Fibroblast of villous mesenchyme (primary cell): ENCODE measurements around the gene CFLAR. TPM values are rescaled to one million over a fixed set of nuclear protein-coding genes. Genes with fewer than 3 reads are reported as not detected.

ENCODE experiments used
- DNase-seq: peaks from one replicate; pipeline ENCODE4 v3.0.0-alpha.2; 2010; ENCODE audit warnings: low read depth
- H3K4me3 ChIP-seq: 2 replicates; pipeline ENCODE4 v1.5.1; 2011; ENCODE audit warnings: low read depth, mild to moderate bottlenecking, low read length
- small RNA-seq: library from RNA; depleted of rRNA; stranded (forward); fragments of <200 nt; gene quantifications from one replicate; pipeline ENCODE3, GENCODE V24; 2012
- total RNA-seq: library from RNA; depleted of rRNA; stranded (reverse); fragments of >200 nt; gene quantifications from 2 replicates; pipeline ENCODE4 v1.2.3, GENCODE V29; 2012
- TF ChIP-seq, protein P1 (sequence below): IDR thresholded peaks from 2 replicates; pipeline ENCODE4 v1.5.1; 2012; ENCODE audit warnings: low read depth, mild to moderate bottlenecking, low read length; ENCODE audit not compliant: insufficient read depth

The CFLAR gene
- total RNA-seq, 1 donor = 143 TPM

DNA sequence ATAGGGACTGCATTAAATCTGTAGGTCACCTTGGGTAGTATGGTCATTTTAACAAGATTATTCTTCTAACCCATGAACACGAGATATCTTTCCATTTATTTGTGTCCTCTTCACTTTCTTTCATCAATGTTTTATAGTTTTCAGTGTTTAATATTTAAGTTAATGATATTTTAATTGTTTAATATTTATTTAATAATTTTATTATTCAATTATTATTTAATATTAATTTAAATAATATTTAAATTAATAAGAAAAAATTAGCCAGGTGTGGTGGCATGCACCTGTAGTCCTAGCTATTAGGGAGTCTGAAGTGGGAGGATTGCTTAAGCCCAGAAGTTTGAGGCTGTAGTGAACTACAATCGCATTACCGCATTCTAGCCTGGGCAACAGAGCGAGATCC, 100.0 kb downstream of the CFLAR start:
- DNase-seq = no peak
- H3K4me3 ChIP-seq = no peak overlapping the region
- TF ChIP-seq, protein P1, sequence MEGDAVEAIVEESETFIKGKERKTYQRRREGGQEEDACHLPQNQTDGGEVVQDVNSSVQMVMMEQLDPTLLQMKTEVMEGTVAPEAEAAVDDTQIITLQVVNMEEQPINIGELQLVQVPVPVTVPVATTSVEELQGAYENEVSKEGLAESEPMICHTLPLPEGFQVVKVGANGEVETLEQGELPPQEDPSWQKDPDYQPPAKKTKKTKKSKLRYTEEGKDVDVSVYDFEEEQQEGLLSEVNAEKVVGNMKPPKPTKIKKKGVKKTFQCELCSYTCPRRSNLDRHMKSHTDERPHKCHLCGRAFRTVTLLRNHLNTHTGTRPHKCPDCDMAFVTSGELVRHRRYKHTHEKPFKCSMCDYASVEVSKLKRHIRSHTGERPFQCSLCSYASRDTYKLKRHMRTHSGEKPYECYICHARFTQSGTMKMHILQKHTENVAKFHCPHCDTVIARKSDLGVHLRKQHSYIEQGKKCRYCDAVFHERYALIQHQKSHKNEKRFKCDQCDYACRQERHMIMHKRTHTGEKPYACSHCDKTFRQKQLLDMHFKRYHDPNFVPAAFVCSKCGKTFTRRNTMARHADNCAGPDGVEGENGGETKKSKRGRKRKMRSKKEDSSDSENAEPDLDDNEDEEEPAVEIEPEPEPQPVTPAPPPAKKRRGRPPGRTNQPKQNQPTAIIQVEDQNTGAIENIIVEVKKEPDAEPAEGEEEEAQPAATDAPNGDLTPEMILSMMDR = no peak

DNA sequence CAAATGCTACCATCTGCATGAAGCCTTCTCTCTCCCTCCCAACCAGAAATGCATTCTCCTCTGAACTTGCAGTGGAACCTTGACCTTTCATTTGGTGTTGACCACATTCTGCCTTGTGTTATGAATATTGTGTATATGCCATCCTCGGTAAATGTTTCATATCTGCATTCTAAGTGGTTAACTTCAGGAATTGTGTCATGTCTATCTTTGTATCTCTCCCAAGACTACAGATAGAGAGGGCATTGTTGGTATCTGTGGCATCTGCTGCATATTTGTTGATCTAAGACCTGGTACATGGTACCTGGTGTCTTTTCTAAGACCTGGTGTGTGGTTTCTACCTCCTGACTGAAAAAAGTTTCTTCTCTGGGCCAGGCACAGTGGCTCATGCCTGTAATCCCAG, 101.0 kb downstream of the CFLAR start:
- DNase-seq = no peak
- TF ChIP-seq, protein P1 = no peak
- no peak overlapping the region for H3K4me3 ChIP-seq

DNA sequence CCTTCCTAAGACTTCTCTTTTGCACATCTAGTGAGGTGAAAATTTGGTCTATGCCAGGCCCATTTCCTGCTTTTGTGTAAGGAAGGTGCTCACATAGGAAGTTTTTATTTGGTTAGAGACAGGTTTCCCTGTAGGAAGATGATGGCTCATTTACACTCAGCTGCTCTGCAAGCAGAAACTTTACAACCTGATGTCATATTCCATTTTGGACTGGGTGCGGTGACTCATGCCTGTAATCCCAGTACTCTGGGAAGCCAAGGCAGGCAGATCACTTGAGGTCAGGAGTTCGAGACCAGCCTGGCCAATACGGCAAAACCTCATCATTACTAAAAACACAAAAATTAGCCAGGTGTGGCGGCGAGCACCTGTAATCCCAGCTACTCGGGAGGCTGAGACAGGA, 102.8 kb downstream of the CFLAR start:
- TF ChIP-seq, protein P1 = no peak
- DNase-seq = no peak
- no peak overlapping the region for H3K4me3 ChIP-seq

DNA sequence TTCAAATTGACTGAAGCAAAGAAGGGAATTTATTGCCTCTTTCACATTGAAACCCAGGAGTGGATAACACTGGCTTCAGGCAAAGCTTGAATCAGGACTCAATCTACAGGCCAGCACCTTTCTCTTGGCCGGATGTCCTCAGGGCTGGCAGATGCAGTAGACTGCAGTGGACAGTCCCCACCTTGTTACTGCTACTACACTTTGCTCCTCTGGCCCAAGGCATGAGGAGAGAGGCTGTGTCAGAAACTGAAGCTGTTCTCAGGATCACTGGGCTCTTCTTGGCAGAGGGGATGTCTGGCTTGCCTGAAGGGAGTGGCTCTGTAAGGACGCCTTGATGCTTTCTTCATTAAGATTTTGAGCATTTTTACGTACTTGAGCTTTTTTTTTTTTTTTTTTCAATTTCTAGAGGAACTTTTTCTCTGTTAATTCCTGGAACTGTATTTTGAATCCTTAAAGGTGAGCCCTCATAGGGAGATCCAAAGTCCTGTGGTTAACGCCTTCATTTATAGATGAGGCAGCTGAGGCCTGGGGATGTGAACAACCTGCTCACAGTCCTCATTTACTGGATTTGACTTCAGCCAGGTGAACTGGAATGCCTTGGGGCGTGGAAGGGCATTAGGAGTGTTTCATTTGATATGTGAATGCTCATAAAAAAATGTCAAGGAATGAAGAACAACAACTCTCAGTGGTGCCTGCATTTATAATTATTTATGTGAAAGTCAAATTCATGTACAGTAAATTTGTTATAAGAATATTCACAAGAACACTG, 103.5 kb downstream of the CFLAR start:
- TF ChIP-seq, protein P1 = no peak
- H3K4me3 ChIP-seq = no peak overlapping the region
- no peak for DNase-seq

DNA sequence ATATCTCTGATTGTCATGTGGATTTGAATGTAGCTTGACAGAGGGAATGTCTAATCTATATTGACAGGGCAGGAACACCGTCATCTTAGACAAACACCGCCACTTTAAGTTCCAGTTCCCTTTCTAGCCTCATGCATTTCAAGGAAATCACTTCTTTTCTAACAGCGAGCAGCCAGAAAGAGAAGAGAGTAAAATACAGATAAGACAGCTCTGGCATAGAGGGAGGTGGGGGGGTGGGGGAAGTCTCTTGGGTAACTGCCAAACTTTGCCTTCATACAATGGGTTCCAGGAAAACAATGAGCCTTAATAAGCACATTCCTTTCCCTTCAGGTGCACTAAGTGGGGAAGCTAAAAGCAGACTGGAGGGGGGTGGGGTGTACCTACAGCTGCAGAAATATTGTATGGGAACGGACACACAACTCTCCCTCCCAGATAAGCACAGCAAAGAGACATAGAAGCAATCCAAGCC, 104.2 kb downstream of the CFLAR start:
- no peak overlapping the region for H3K4me3 ChIP-seq
- DNase-seq = no peak
- TF ChIP-seq, protein P1 = no peak

DNA sequence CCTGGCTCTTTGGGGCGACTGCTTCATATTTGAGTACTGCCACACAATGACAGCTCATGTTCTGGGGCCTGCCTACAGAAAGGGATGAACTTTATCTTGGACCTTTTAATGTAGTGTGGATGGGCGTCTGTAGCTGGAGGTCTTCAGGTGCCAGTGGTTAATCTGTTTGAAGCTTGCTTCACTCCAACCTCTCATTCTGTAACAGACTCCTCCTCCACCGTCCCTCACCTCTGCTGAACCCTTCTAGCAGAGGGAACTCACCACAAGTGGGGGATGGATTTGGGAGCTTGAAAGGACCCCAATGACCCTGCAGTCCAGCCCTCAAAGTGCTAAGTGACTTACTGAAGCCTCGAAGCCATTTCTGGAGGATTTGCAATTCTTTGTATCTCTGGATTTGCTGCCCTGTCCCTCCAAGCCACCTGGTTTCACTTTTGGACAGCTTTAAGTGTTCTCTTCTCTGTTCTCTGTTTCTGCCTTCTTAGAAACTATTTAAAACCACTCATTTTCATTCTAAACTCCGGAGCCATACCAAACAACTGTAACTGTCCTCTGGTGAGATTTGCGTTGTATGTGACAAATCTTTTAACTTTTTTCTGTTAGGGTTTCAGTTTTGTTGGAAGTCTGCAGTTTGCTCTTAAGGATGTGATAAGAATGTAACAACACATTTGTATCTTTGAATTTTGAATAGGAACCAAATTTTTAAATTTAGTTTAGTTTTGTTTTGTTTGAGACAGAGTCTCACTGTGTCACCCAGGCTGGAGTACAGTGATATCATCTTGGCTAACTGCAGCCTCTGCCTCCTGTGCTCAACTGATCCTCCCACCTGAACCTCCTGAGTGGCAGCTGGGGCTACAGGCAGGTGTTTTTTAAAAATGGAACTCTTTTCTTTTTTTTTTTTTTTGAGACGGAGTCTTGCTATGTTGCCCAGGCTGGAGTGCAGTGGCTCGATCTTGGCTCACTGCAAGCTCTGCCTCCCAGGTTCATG, 107.4 kb downstream of the CFLAR start:
- no peak for DNase-seq
- no peak overlapping the region for H3K4me3 ChIP-seq
- TF ChIP-seq, protein P1 = no peak

Small RNA genes within 50 kb of the gene (small RNA-seq; reads per million reads assigned to genes)
- gene AC007283.2 (not detected), gene MTND4LP13 (not detected), gene RNU6-1206P (not detected), gene RNU7-45P (not detected)

Other genes starting within 250 kb of the CFLAR start
- gene PPIL3, start 227.1 kb upstream of the CFLAR start, total RNA-seq = 28.0 and 38.9 TPM in 2 replicates
- gene NIF3L1, start 226.8 kb upstream of the CFLAR start, total RNA-seq = 22.9 and 30.2 TPM in 2 replicates
- 10.0 and 22.5 TPM in 2 replicates for gene ORC2, start 152.5 kb upstream of the CFLAR start, total RNA-seq
- gene HYCC2, start 44.5 kb upstream of the CFLAR start, total RNA-seq = 11.3 and 17.7 TPM in 2 replicates
- gene NDUFB3, start 44.2 kb upstream of the CFLAR start, total RNA-seq = 44.1 and 54.0 TPM in 2 replicates
- 5.2 and 5.6 TPM in 2 replicates for gene CASP10, start 67.0 kb downstream of the CFLAR start, total RNA-seq
- 14.2 and 22.0 TPM in 2 replicates for gene CASP8, start 144.4 kb downstream of the CFLAR start, total RNA-seq
- gene FLACC1, start 241.2 kb downstream of the CFLAR start, total RNA-seq = 0.64 and 1.3 TPM in 2 replicates